GM12873 (cell line): Measurements from ENCODE around the gene LZIC.

ENCODE experiments used
- CTCF ChIP-seq: IDR thresholded peaks from 2 replicates; pipeline ENCODE4 v1.5.1; 2012; ENCODE audit warnings: low read depth, mild to moderate bottlenecking, moderate library complexity, low read length, control low read depth; ENCODE audit not compliant: insufficient read depth; ENCODE audit errors: missing control alignments

The LZIC gene

GRCh38 chr1:9942939-9943788 is at the start of gene LZIC, which contains the start of gene NMNAT1:
Gene LZIC, minus strand, starts transcription at chr1:9943391. Its CDS starts 6,772 bp downstream, at chr1:9936619.
Gene NMNAT1, plus strand, starts transcription at chr1:9943475. Its CDS starts 28,599 bp downstream, at chr1:9972074.
- no peak for TF ChIP-seq CTCF

GRCh38 chr1:9992910-9993309 is 49.7 kb upstream of the LZIC start:
- no peak for TF ChIP-seq CTCF

- no peak for TF ChIP-seq CTCF
Measured at GRCh38 chr1:9990944-9991343, 47.8 kb upstream of the LZIC start.

GRCh38 chr1:9989773-9990172 is 46.6 kb upstream of the LZIC start:
- TF ChIP-seq CTCF = no peak

- TF ChIP-seq CTCF = no peak
Measured at GRCh38 chr1:9985001-9985400, 41.8 kb upstream of the LZIC start.

GRCh38 chr1:9984253-9984652 is 41.1 kb upstream of the LZIC start:
- TF ChIP-seq CTCF = no peak

- TF ChIP-seq CTCF = no peak
Measured at GRCh38 chr1:9960706-9961562, 17.7 kb upstream of the LZIC start.
